T47D (cell line): ENCODE measurements around the gene EPOP.

Experiments
- DNase-seq, 2 experiments: peaks; one replicate each; pipeline versions ENCODE4 v3.0.0 to v3.0.0-alpha.2; 2011 to 2012; ENCODE audit warnings: low read depth in 1 of 2, low spot score in 1 of 2
- JUND ChIP-seq: IDR thresholded peaks from 2 replicates; pipeline ENCODE4 v1.6.1; 2012; ENCODE audit warnings: low read depth
- in situ Hi-C: cut with HindIII; loops from 2 replicates; pipeline ENCODE4 v1.10.0; 2016; ENCODE audit warnings: low sequenced_read_pairs, low pct_unique_long_range_greater_than_20kb

Gene EPOP

GRCh38 chr17:38711792-38712571, 37.2 kb upstream of the EPOP start:
- DNase-seq: no peak
- TF ChIP-seq JUND: no peak
- in situ Hi-C loops: no loop called here

- TF ChIP-seq JUND: no peak
- no peak for DNase-seq
- in situ Hi-C loops: no loop called here
These were observed 36.2 kb upstream of the EPOP start for GRCh38 chr17:38710985-38711384.

GRCh38 chr17:38710604-38710962, 35.8 kb upstream of the EPOP start:
- in situ Hi-C loops: no loop called here
- no peak for DNase-seq
- no peak for TF ChIP-seq JUND

- TF ChIP-seq JUND: no peak
- in situ Hi-C loops: no loop called here
- DNase-seq: no peak
These were observed 35.3 kb upstream of the EPOP start for GRCh38 chr17:38709864-38710603.

- TF ChIP-seq JUND: no peak
- in situ Hi-C loops: no loop called here
- DNase-seq: no peak
These were observed 34.5 kb upstream of the EPOP start for GRCh38 chr17:38709104-38709820.

GRCh38 chr17:38707678-38708351, 33.1 kb upstream of the EPOP start:
- TF ChIP-seq JUND: no peak
- in situ Hi-C loops: no loop called here
- DNase-seq: no peak

- DNase-seq: peak in 1 of 2 experiments; percentile 52
- no peak for TF ChIP-seq JUND
- in situ Hi-C loops: no loop called here
These were observed 31.9 kb upstream of the EPOP start for GRCh38 chr17:38706505-38707216.

- DNase-seq: peak; percentile 44 to 68
- no peak for TF ChIP-seq JUND
- in situ Hi-C loops: no loop called here
These were observed 31.2 kb upstream of the EPOP start for GRCh38 chr17:38705803-38706504.

GRCh38 chr17:38705523-38705802, 30.7 kb upstream of the EPOP start:
- in situ Hi-C loops: no loop called here
- DNase-seq: peak in 1 of 2 experiments; percentile 49
- no peak for TF ChIP-seq JUND

GRCh38 chr17:38704606-38705522, 30.1 kb upstream of the EPOP start, which contains the start of gene MLLT6:
TSS of gene MLLT6 (plus strand) at chr17:38705273. CDS start at chr17:38705633, 360 bp downstream.
- no peak for TF ChIP-seq JUND
- DNase-seq: peak; percentile 73 to 91
- in situ Hi-C loops: no loop called here
